RCC 7860 (cell line): ENCODE data around the gene TXNRD2.
"Not testable (repeated sequence)": the region's sequence is repeated elsewhere in the genome, so short reads cannot be mapped to it uniquely, and the experiment has no call there.

Experiments
- DNase-seq: peaks from one replicate; pipeline ENCODE4 v3.0.0-alpha.2; 2015; ENCODE audit warnings: low spot score
- FAIRE-seq: peaks from 2 replicates; lab custom pipeline; 2012; peaks lifted over from hg19 to GRCh38; lab: Jason Lieb, UNC

Gene TXNRD2

DNA sequence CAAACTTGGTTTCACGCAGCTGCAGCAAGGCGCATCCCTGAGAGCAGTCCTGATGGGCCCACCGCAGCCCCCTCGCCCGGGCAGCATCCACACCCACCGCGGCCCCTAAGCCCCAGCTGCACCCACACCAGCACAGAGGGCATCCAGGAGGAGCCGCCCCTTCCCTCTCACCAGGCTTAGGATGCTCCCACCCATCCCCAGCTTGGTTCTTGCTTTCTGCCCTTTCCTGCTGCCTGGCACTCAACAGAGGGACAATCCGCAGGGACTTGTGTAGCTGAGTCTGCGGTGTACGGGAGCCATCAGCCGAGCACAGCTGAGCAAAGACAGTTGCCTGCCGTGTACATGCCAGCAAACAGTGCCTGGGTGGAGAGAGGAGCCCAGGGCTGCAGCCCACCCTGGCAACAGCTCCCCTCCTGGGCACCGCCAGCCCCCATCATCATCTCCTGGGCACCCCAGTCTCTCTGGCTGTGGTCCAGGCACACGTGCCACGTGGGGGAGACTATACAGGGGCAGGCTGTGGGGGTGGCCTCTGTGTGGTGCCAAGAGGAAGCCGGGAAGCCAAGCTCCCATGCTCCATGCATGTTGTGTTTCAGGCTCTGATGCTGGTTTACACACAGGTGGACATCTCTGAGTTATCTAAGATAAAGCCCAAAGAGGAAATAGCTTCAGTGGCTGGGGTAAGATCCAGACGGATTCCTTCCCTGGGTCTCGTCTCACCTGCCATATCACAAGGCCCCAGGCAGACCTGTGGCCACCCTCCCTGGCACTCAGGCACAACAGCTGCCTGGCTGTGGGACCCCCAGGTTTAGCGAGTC lies 50.9 kb downstream of the TXNRD2 start:
- DNase-seq (no peak), FAIRE-seq (no peak)

DNA sequence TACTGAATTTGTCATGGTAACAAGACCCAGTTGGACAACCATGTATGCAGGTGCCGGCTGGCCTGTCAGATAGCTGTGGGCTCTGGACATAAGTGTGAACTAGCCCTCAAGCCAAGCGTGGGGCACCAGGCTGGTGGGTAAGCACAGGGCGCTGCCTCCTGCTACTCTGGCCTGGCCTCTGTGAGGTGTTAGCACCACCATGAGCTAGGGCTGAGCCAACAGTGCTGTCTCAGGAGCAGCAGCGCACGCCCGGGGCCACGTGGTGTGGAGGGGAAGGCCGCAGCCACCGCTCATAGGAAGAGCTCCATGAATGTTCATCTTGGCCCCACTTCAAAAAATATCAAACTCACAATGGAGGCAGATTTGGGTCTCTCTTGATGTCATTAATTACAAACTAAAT lies 51.7 kb downstream of the TXNRD2 start:
- DNase-seq (no peak), FAIRE-seq (no peak)

- no peak for DNase-seq
- FAIRE-seq, result no peak
Observed at GRCh38 chr22:19888131-19888746, 53.4 kb downstream of the TXNRD2 start.

DNA sequence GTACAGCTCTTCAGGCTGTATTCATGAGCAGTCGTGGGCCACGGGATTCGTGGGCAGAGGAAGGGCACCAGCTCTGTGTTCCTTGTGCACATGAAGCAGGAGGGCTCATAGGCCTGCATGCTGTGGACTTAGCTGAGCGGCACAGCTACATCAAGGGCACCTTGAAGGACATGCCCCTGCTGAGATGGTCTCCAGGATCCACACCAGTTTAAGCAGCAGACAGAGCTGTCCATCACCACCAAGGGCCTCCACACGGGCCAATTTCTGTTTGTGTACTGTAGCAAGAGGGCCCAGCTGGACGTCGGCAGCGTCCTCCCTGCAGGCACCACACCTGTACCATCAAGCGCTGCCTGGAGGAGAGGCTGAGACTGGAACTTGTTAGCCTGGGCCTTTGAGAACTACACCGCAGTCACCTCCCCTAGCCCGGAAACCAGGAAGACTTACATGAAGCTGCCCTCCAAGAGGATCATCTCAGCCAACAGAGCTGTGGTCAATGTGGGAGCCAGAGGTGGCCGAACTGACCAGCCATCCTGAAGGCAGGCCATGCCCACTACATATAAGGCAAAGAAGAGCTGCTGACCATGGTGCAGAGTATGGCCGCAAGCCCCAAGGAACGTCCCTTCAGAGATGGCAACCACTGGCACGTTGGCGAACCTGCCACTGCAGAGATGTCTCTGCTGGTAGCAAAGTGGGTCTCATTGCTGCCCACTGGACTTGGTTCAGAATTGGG lies 54.2 kb downstream of the TXNRD2 start:
- no peak for FAIRE-seq
- no peak for DNase-seq

DNA sequence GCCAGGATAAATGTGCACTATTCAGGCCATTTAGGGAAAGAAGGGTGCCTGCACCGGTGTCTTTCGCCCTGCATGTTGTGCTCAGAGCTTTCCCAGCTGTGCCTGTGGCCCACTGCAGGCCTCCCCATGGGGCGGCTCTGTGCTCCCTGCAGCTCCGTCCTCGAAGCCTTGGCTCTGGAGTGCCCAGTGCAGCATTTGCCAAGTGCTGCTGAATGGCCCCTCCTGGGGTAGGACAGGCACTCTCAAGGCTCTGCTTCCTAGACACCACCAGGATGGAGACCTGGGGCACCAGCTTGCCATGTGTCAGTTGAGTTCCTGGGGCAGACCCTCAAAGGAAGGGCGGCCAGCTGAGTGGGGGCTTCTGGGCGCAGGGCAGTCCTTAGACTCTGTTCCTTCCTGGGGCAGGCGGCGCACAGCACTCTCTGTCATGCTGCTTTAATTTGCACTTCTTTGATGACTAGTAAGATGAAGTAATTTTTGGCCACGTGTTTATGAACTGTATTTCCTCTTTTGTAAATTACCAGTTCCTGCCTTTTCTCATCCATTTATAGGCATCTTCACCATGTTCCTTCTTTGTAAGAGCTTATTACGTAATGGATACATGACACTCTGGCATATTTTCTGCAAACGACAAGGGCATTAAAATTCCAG lies 54.9 kb downstream of the TXNRD2 start:
- DNase-seq, result peak; percentile 7

DNA sequence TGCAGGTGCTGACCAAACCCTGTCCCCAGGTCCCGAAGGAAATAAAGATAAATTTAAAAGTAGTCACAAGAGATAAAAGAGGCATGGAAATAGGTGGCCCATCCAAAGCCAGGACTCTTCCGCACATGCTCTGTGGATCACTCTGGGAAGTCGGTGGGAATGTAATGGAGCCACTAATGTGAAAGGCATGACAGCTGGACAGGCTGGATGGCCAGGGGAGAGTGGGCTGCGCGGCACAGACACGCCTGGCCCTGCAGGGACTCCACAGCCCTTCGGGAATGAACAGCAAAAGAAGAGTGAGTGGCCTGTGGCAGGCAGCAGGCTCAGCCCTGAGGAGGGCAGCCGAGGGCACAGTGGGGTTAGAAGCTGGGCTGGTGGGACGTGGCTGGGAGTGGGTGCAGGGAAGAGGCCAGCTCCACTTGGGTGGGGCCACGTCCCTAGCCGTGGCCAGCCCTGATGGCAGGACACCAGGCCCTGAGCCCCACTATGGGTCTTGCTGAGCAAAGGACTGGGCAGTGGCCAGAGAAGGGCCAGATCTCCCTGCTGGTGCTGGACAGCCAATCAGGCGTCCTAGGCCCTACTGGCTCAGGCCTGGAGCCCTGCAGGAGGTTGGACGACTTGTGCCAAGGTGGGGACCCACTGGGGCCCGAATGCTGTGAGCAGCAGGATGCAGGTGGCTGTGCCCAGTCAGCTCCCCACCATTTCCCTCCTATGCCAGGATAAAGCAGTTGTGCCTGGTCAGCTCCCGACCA lies 55.6 kb downstream of the TXNRD2 start:
- FAIRE-seq, result no peak
- DNase-seq, result no peak

More for the DNA sequence above, 54.9 kb downstream of the TXNRD2 start:
- no peak for FAIRE-seq

DNA sequence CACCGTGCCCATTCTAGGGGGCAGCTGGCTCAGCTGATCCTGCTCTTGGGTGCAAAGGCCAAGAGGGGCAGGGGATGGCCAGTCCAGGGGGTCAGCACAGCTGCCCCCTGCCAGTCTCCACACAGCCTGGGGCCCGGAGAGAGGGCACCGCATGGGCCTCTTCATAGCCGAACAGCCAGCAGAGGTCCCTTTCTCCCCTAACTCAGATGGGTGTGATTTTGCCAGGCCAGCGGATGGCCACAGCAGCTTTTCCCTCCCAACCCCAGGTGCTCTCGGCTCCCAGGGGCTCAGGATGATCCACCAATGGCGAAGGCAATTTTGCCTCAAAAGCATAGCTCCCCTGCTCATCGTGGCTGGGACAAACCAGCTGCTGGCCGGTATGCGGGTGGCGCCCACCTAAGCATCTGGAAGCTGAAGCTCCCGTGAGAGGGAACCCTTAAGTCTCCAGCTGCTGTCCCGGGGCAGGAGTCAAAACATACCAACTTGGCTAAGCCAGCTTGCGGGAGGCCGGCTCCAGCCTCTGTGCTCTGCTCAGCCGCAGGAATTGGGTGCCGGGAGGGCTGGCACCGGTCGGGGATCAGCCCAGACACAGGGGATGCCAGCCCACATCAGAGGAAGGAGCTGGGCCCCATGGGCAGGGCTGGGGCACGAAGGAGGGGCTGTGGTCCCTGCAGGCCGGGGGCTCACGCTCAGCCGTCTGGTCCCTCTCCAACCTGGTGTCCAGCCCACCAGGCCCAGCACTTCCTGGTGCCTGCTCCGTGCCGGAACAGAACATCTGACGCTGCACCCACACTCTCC lies 56.5 kb downstream of the TXNRD2 start:
- no peak for FAIRE-seq

DNA sequence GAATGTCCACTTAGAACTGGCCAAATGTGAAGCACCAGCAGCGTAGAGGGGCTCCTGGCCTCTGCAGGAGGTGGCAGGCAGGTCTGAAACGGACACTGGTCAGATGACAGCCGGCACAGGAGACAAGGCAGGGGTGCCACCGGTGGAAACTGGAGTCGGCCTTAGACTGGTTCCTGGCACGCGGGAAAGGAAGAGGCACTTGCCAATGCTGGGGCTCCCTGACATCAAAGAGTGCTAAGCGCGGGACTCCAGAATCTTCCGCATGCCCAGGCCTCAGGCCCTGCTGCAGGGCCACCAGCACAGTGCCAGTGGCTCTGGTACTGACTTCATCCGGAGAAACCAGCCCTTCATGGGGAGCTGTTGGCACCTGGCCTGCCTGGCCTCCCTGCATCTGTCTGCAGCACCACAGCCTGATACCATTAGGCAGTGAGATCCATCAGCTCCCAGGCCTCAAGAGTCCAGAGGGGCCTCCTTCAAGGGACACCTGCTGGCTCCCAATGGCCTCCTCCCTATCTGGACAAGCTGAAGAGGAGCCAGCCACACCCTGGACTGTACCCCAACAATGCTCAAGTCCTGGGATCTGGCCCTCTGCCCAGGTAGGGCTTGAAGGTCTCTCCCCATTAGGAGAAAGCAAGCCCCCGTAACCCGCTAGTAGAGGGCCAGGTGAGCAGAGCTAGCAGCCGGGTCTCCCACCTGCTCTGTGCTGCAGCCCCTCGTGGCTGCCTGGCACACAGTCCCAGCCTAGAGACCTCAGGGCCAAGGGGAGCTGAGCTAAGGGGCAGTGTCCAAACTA lies 57.3 kb downstream of the TXNRD2 start:
- no peak for FAIRE-seq

More for the DNA sequence above, 56.5 kb downstream of the TXNRD2 start:
- DNase-seq, result no peak

GRCh38 chr22:19883446-19883845 lies 58.2 kb downstream of the TXNRD2 start:
- DNase-seq, FAIRE-seq: not testable (repeated sequence)

More for the DNA sequence above, 57.3 kb downstream of the TXNRD2 start:
- DNase-seq, result no peak

DNA sequence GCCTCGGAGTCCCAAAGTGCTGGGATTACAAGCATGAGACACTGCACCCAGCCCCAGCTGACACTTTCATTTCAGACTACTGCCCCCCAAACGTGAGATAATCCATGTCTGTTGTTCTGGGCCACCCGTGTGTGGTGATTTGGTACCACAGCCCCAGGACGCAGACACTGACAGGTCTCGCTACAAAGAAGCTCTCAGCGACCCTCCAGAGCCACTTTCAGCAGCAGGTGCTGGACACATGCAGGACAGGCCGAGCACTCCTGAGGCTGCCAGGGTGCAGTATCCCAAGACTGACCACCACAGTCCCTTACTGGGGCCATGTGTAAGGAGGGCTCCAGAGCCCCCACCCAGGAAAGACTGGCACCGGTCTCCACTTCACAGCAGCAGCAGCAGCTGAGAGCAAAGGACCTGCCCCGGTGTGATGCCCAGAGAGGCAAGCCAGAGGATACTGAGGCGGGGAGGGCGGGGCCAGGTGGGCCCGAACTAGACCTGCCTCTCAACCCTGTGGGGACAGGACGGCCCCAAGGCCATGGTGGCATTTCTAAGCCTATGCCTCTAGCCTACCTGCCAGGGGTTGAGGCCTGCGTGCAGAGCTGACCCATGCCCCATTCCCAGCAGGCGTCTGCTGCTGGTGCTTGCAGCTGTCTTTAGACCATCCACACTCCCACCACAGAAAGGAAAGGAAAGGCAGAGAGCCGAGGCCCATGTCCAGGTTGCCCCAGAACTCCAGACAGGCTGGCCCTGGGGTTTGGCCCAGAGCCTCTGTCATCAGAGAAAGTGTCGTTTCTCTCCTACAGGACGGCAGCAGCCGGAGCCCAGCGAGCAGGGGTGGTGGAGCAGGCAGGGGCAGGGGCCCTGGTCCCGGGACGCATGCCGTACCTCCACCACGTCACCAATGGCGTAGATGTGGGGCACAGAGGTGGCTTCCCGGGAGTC lies 58.9 kb downstream of the TXNRD2 start:
- FAIRE-seq, result no peak
- DNase-seq, result no peak

DNA sequence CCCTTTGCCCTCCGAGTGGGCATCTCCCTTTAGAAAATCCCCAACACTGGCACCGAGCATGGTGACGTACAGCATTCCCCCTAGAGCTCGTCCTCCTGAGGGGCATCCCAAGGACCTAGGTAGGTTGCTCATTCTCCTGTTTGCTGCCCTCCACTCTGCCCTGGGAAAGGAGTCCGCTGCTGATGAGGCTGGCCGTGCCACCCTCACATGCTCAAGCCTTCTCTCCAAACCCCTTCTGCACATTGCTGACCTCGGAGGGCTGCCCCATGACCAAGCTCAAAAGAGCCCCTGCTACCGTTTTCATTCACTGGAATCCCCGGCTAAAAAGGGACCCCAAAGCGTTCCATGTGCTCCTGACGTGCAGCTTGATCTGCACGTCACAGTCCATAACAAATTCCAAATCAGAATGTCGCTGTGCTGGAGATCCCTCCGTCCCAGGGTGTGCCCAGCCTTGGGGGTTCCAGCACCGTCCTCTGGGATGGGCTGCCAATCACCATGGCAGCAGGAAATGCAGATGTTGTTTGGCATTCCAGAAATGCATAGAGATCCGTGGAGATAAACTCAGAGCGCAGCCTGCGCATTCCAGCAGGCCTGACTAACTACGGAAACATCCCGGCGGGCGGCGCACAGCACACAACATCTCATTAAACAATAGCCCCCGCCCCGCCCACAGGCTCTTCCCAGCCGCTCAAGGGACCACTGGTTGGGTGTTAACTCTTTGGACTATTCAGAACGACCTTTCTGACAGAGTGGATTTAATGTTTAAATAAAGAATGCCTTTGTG lies 60.6 kb downstream of the TXNRD2 start:
- DNase-seq (peak; percentile 97), FAIRE-seq (peak; percentile 86)

DNA sequence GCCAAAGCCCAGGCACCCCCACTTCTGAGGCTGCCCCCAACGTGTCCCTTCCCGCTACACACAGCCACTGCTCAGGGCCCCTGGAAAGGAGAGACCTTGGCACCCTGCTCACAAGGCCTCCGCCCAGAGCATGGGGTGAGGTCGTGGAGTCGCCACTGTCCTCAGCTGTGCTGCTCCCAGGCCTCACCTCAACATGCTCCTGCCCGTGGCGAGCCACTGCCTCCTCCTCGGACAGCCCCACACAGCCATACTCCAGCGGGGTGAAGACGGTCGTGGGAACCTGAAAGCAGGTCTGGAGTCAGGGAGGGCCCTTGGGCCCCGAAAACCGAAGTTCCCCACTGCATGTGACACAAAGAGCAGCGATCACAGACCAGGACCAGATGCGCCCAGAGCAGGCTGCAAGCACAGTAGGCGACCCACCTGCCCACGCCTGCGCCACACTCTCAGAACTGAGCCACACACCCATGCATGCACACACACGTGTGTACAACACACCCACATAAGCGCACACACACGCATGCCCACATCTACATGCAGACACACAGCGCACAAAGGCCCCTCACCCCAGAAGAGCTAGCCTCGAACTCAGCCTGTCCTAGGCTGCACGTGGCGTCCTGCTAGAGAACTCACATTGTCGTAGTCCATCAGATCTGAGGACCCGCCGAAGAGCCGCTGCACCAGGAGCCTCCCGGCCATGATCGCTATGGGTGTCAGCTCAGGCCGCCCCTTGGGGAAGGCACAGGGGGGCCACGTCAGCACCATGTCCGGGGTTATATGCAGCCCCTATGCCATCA lies 61.4 kb downstream of the TXNRD2 start:
- FAIRE-seq (no peak), DNase-seq (no peak)

- DNase-seq (no peak), FAIRE-seq (no peak)
Observed at GRCh38 chr22:19879643-19879991, 62.0 kb downstream of the TXNRD2 start.

- DNase-seq, result no peak
- FAIRE-seq, result no peak
Observed at GRCh38 chr22:19879246-19879570, 62.4 kb downstream of the TXNRD2 start.

DNA sequence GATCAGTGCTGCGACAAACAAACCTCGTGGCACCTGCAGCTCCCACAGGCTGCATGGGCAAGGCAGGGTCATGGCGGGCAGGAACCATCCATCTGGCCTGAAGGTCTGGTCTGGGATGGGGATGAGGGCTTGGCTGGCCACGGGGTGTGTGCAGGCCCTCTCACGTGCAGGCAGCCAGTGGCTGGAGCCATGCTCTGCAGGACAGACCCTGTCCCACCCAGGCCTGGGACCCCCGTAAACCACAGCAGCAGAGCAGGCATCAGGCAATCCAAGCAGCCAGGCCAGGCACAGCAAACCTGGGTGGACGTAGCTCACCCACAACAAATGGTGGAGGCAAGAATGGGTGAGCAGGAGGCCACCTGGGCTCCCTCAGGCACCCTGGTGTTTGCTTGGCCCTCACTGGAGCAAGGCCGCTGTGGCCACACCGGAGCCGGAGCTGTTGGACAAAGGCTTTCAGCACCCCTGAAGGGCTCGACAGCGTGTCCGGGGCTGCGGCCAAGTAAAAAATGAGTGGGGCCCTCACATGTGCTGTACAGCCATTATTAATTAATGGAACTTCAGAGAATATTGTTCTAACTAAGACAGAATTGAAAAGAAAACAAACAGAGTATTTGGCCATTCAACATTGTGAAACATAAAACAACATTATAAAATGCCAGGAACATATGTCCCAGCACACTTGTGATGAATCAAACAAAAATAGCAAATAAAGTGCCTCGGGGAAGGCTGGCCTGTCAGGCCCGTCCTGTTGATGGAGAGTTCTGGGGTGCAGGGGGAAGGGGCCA lies 63.0 kb downstream of the TXNRD2 start:
- no peak for FAIRE-seq
- no peak for DNase-seq
